Skeletal muscle tissue (tissue), 4 donors: ENCODE data around the gene RGS18. TPM values are rescaled to one million over a fixed set of nuclear protein-coding genes. Genes with fewer than 3 reads are reported as not detected.
"Not testable (repeated sequence)": the region's sequence is repeated elsewhere in the genome, so short reads cannot be mapped to it uniquely, and the experiment has no call there.

Source experiments
- H3K27ac ChIP-seq: one replicate; pipeline ENCODE4 v1.7.0; 2013; ENCODE audit warnings: mild to moderate bottlenecking, low read depth, low read length, inconsistent platforms
- H3K27me3 ChIP-seq, 3 donors: one replicate each; pipeline ENCODE4 v1.7.0; 2013; ENCODE audit warnings: low read length in 3 of 3; ENCODE audit not compliant: control insufficient read depth in 3 of 3, insufficient read depth in 3 of 3
- H3K36me3 ChIP-seq, 3 donors: one replicate each; pipeline ENCODE4 v1.7.0; 2013; ENCODE audit warnings: low read length in 3 of 3; ENCODE audit not compliant: control insufficient read depth in 3 of 3, insufficient read depth in 3 of 3
- H3K4me1 ChIP-seq, 3 donors: one replicate each; pipeline ENCODE4 v1.7.0; 2013; ENCODE audit warnings: low read length in 3 of 3, mild to moderate bottlenecking in 3 of 3; ENCODE audit not compliant: control insufficient read depth in 3 of 3, insufficient read depth in 3 of 3
- H3K4me3 ChIP-seq, 3 donors: one replicate each; pipeline ENCODE4 v1.7.0; 2013; ENCODE audit warnings: low read length in 3 of 3
- H3K9ac ChIP-seq, 3 donors: one replicate each; pipeline ENCODE4 v1.7.0; 2013; ENCODE audit warnings: low read length in 3 of 3, mild to moderate bottlenecking in 3 of 3, moderate library complexity in 2 of 3, low read depth in 1 of 3
- H3K9me3 ChIP-seq, 3 donors: one replicate each; pipeline ENCODE4 v1.7.0; 2013; ENCODE audit warnings: low read length in 3 of 3; ENCODE audit not compliant: control insufficient read depth in 3 of 3
- total RNA-seq: library from RNA; depleted of rRNA; stranded (reverse); fragments of >200 nt; gene quantifications from one replicate; pipeline ENCODE4 v1.2.3, GENCODE V29; 2014
- donor health status: Osteomylitis.

RGS18 gene
- total RNA-seq, 1 donor from 2014 or later, result 0.52 TPM

DNA sequence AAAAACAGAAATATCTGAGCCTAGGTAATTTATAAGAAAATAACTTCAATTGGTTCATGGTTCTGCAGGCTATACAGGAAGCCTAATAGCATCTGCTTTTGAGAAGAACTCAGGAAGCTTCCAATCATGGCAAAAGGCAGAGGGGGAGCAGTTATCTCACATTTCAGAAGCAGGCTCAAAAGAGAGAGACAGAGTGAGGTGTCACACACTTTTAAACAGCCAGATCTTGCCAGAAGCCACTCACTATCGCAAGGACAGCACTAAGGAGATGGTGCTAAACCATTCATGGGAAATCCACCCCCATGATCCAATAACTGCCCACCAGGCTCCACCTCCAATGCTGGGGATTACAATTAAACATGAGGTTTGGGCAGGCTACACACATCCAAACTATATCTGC is 25.5 kb downstream of the RGS18 start:
- H3K4me3 ChIP-seq, result no peak overlapping the region
- no peak overlapping the region for H3K9ac ChIP-seq
- no peaks in the 10 kb centered on the region for H3K27me3 ChIP-seq
- H3K9me3 ChIP-seq, result no peaks in the 10 kb centered on the region
- no peaks in the 10 kb centered on the region for H3K36me3 ChIP-seq
- no peaks in the 10 kb centered on the region for H3K4me1 ChIP-seq
- no peak overlapping the region for H3K27ac ChIP-seq

DNA sequence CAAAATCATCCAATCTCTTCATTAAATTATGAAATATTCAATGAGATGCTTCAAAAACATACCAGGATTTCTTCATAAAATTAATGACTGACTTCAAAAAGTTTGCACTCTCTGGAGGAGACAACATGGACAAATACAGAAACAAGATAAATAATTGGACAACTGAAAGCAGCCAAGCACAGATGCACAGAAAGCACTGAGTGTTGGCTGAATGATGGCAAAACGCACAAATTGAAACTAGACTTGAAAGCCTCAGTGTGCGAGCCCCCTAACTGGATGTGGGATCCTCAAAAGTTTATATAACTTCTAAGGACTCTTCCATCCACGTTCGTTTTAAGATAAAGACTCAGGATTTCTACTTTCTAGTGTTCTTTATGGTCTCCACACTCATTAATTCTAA is 27.9 kb downstream of the RGS18 start:
- no peaks in the 10 kb centered on the region for H3K4me1 ChIP-seq
- H3K9me3 ChIP-seq, result no peaks in the 10 kb centered on the region

DNA sequence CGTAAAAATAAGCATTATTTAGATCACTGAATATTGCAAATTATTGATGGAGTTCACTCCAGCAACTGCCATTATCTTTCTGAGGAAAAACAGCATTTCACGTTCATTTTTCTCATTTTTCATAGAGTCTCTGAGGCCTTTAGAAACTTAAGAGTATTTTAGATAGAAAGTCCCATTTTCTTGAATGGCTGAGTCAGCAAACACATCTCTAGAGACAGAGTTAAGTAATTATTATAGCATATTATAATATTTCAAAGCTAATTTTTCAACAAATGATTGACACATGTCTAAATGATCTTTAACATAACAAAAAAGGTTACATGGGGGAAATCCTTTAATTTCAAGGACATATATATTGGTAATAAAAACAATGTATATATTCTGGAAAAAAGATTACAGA is 31.8 kb downstream of the RGS18 start:
- no peaks in the 10 kb centered on the region for H3K4me1 ChIP-seq
- H3K36me3 ChIP-seq, result no peaks in the 10 kb centered on the region
- no peaks in the 10 kb centered on the region for H3K27me3 ChIP-seq
- H3K9me3 ChIP-seq, result no peaks in the 10 kb centered on the region
- no peak overlapping the region for H3K4me3 ChIP-seq
- H3K27ac ChIP-seq, result no peak overlapping the region
- H3K9ac ChIP-seq, result no peak overlapping the region

More for the DNA sequence above, 27.9 kb downstream of the RGS18 start:
- no peaks in the 10 kb centered on the region for H3K27me3 ChIP-seq
- no peak overlapping the region for H3K4me3 ChIP-seq
- no peak overlapping the region for H3K9ac ChIP-seq
- H3K27ac ChIP-seq, result no peak overlapping the region
- H3K36me3 ChIP-seq, result no peaks in the 10 kb centered on the region

DNA sequence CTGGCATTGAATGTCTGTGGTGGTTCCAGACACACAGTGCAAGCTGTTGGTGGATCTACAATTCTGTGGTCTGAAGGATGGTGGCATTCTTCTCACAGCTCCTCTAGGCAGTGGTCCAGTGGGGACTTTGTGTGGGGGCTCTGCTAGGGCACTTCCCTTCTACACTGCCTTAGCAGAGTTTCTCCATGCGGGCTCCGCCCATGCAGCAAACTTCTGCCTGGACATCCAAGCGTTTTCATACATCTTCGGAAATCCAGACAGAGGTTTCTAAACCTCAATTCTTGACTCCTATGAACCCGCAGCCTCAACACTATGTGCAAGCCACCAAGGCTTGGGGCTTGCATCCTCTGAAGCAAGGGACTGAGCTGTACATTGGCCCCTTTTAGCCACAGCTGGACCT is 43.0 kb downstream of the RGS18 start:
- no peaks in the 10 kb centered on the region for H3K4me1 ChIP-seq
- H3K27me3 ChIP-seq, result no peaks in the 10 kb centered on the region
- H3K9me3 ChIP-seq, result peaks cover 0 to 3% (median 0%) of the 10 kb centered on the region in 3 donors
- H3K4me3 ChIP-seq, result no peak overlapping the region
- H3K36me3 ChIP-seq, result no peaks in the 10 kb centered on the region
- H3K27ac ChIP-seq, result no peak overlapping the region
- no peak overlapping the region for H3K9ac ChIP-seq

- Histone ChIP-seq H3K27ac (no peak overlapping the region), H3K9me3 (no peaks in the 10 kb centered on the region), H3K27me3 (no peaks in the 10 kb centered on the region), H3K36me3 (no peaks in the 10 kb centered on the region), H3K9ac (no peak overlapping the region), H3K4me3 (no peak overlapping the region), H3K4me1 (no peaks in the 10 kb centered on the region)
Observed at GRCh38 chr1:192224396-192224795, 66.1 kb downstream of the RGS18 start.

DNA sequence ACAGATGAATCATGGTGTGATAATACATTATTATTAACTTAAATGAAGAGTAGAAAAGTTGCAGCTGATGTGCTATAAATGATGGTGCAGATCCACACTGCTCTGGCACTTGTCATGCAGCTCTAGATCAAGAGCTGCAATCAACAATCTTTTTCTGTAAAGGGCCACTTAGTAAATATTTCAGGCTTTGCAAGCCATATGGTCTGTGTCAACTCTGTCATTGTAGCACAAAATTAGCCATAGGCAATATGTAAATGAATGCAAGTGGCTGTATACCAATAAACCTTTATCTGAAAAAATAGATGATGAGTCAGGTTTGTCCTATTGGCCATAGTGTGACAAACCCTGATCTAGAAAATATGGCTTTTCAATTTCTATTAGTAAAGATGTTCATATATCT is 66.6 kb downstream of the RGS18 start:
- Histone ChIP-seq H3K4me1 (no peaks in the 10 kb centered on the region), H3K4me3 (no peak overlapping the region)

DNA sequence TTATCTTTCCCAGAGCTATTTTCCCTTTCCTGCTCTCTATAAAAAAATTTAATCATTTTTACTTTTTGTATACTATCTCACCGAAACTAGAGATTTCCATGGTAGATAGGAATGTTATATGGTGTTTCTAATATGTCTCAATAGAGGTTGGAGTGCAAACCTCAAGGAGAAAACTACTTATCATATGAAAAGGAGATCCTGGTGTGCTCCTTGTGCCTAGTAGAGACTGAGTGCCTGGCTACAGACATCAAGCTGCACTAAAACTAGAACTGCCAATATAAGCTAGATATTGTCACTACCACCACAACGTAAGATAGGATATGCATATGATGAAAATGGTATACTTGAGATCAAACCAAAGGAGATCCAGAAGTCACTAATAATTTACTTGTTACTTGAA is 67.0 kb downstream of the RGS18 start:
- Histone ChIP-seq H3K36me3 (no peaks in the 10 kb centered on the region), H3K27me3 (no peaks in the 10 kb centered on the region), H3K4me1 (no peaks in the 10 kb centered on the region)

More for the DNA sequence above, 66.6 kb downstream of the RGS18 start:
- Histone ChIP-seq H3K9me3 (no peaks in the 10 kb centered on the region), H3K27me3 (no peaks in the 10 kb centered on the region), H3K9ac (no peak overlapping the region), H3K27ac (no peak overlapping the region), H3K36me3 (no peaks in the 10 kb centered on the region)

GRCh38 chr1:192225703-192226102 is 67.4 kb downstream of the RGS18 start:
- H3K36me3 ChIP-seq, result no peaks in the 10 kb centered on the region
- H3K9me3 ChIP-seq, result no peaks in the 10 kb centered on the region
- no peaks in the 10 kb centered on the region for H3K27me3 ChIP-seq
- no peak overlapping the region for H3K9ac ChIP-seq
- no peaks in the 10 kb centered on the region for H3K4me1 ChIP-seq
- H3K4me3 ChIP-seq, result no peak overlapping the region
- H3K27ac ChIP-seq, result no peak overlapping the region

More for the DNA sequence above, 67.0 kb downstream of the RGS18 start:
- Histone ChIP-seq H3K4me3 (no peak overlapping the region), H3K9ac (no peak overlapping the region), H3K9me3 (no peaks in the 10 kb centered on the region), H3K27ac (no peak overlapping the region)

DNA sequence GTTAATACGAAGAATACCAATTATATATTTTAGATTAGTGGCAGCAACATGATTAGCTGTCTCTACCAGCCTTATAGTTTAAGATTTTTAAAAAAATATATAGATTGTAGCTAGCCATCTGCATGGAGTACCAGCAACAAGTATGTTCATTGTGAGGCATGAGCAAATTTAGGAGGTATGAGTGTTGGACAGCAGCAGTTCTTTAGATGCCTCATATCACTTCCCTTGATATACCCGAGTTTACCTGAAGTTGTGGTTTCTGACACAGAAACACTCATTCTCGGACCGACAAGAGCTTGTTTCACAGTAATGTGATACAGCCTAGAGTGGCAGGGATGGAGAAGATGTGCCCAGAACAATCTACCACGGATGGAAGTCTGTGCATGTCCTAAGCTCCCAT is 69.1 kb downstream of the RGS18 start:
- Histone ChIP-seq H3K4me1 (no peaks in the 10 kb centered on the region), H3K36me3 (no peaks in the 10 kb centered on the region), H3K4me3 (no peak overlapping the region), H3K9me3 (no peaks in the 10 kb centered on the region), H3K9ac (no peak overlapping the region), H3K27ac (no peak overlapping the region), H3K27me3 (no peaks in the 10 kb centered on the region)

DNA sequence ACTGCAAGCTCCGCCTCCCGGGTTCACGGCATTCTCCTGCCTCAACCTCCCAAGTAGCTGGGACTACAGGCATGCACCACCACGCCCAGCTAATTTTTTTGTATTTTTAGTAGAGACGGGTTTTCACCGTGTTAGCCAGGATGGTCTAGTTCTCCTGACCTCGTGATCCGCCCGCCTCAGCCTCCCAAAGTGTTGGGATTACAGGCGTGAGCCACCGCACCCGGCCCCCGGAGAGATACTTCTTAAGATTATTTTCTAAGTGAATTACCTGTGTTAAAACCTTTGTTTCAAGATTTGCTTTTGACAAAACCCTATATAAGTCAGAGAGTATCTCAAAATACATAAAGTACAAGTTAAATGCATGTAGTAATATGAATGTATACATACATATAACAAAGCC is 69.7 kb downstream of the RGS18 start:
- H3K27me3 ChIP-seq, H3K36me3 ChIP-seq, H3K4me3 ChIP-seq, H3K9me3 ChIP-seq, H3K4me1 ChIP-seq, H3K9ac ChIP-seq, H3K27ac ChIP-seq: not testable (repeated sequence)
